Right atrium auricular region (tissue), 2 donors: ENCODE data around the gene SRMS. TPM values are rescaled to one million over a fixed set of nuclear protein-coding genes. Genes with fewer than 3 reads are reported as not detected.

Experiments used
- DNase-seq: peaks from one replicate; pipeline ENCODE4 v3.0.0-alpha.2; 2019; ENCODE audit warnings: low spot score
- H3K27ac ChIP-seq, 2 donors: fragments of 200-600 bp; sonication (generic); 1 replicate in 1 of 2; 2 replicates in 1 of 2; pipeline ENCODE4 v1.5.1; 2016 to 2019
- H3K27me3 ChIP-seq, 2 donors: fragments of 200-600 bp; sonication (generic); one replicate each; pipeline versions ENCODE4 v1.5.1 to v1.6.0; 2017 to 2019
- H3K36me3 ChIP-seq: fragments of 200-600 bp; sonication (generic); one replicate; pipeline ENCODE4 v1.5.1; 2016
- H3K4me1 ChIP-seq, 2 donors: fragments of 200-600 bp; sonication (generic); one replicate each; pipeline versions ENCODE4 v1.5.1 to v1.6.0; 2017 to 2019
- H3K4me3 ChIP-seq, 2 donors: fragments of 200-600 bp; sonication (generic); 1 replicate in 1 of 2; 2 replicates in 1 of 2; pipeline ENCODE4 v1.5.1; 2017 to 2019; ENCODE audit warnings: mild to moderate bottlenecking in 1 of 2, moderate library complexity in 1 of 2
- H3K9me3 ChIP-seq, 2 donors: fragments of 200-600 bp; sonication (generic); one replicate each; pipeline ENCODE4 v1.5.1; 2019
- total RNA-seq, 2 donors: library from RNA; depleted of rRNA; stranded (reverse); fragments of >200 nt; gene quantifications; one replicate each; pipeline ENCODE4 v1.1.0, GENCODE V29; 2016
- TF ChIP-seq, protein P1 (sequence below), 2 donors: fragments of 200-600 bp; sonication (generic); IDR thresholded peaks; one replicate each; pipeline ENCODE4 v1.5.1; 2019; ENCODE audit warnings: antibody characterized with exemption in 2 of 2

SRMS gene
- total RNA-seq, 2 donors from 2014 or later = not detected

DNA sequence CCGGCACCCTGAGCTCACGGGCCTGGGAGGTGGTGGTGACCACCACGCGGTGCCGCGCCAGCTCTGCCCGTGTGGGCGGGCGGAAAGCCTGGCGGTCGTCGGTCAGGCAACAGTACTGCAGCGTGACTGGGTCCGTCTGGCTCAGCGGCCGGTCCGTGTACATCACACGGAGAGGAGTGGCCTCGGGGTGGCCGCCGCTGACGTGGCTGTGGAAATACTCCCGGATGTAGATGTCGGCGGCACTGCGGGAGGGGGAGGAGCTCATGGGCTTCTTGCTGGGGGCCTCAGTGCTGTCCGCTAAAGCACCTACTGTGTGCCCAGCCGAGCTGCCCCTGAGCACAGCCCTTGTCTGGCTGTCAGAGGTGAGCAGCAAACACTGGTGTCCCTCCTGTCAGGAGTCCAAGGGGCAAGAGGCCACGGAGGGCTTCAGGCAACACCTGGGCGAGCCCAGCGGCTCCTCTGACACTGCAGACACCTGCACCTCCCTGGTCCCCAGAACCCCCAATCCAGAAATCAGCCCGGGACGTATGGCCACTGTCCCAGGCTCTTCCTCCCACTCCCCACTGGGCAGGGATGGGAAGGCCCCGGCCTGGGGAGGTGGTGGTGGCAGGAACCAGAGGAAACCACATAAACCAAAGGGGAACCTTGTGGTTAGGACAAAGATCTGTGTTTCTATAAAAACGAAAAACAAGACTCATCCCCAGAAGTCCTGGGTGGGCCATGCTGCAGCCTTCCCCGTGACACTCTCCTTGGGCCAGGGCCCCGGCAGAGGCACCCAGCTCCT, 20.0 kb upstream of the SRMS start:
- Histone ChIP-seq H3K9me3 (no peaks in the 10 kb centered on the region), H3K27ac (no peak overlapping the region), H3K36me3 (peaks cover 40% of the 10 kb centered on the region), H3K27me3 (no peaks in the 10 kb centered on the region), H3K4me3 (no peak overlapping the region), H3K4me1 (no peaks in the 10 kb centered on the region)
- TF ChIP-seq, protein P1, sequence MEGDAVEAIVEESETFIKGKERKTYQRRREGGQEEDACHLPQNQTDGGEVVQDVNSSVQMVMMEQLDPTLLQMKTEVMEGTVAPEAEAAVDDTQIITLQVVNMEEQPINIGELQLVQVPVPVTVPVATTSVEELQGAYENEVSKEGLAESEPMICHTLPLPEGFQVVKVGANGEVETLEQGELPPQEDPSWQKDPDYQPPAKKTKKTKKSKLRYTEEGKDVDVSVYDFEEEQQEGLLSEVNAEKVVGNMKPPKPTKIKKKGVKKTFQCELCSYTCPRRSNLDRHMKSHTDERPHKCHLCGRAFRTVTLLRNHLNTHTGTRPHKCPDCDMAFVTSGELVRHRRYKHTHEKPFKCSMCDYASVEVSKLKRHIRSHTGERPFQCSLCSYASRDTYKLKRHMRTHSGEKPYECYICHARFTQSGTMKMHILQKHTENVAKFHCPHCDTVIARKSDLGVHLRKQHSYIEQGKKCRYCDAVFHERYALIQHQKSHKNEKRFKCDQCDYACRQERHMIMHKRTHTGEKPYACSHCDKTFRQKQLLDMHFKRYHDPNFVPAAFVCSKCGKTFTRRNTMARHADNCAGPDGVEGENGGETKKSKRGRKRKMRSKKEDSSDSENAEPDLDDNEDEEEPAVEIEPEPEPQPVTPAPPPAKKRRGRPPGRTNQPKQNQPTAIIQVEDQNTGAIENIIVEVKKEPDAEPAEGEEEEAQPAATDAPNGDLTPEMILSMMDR (IDR thresholded peaks at IDR 0.05) = no peak
- no peak for DNase-seq

DNA sequence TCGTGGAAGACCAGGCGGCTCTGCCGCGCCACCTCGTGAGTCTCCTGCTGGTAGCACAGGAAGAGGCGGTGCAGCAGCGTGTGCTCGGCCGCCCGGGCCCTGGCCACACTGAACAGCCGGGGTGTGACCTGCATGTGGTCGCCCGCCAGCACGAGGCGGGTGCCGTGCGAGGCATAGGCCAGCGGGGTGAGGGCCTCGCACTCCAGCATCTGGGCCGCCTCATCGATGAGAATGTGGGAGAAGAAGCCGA, 19.5 kb upstream of the SRMS start:
- no peaks in the 10 kb centered on the region for H3K27me3 ChIP-seq
- no peaks in the 10 kb centered on the region for H3K9me3 ChIP-seq
- no peak overlapping the region for H3K4me3 ChIP-seq
- no peaks in the 10 kb centered on the region for H3K4me1 ChIP-seq
- no peak for DNase-seq
- no peak overlapping the region for H3K27ac ChIP-seq
- peaks cover 40% of the 10 kb centered on the region for H3K36me3 ChIP-seq
- TF ChIP-seq, protein P1 (IDR thresholded peaks at IDR 0.05) = no peak

DNA sequence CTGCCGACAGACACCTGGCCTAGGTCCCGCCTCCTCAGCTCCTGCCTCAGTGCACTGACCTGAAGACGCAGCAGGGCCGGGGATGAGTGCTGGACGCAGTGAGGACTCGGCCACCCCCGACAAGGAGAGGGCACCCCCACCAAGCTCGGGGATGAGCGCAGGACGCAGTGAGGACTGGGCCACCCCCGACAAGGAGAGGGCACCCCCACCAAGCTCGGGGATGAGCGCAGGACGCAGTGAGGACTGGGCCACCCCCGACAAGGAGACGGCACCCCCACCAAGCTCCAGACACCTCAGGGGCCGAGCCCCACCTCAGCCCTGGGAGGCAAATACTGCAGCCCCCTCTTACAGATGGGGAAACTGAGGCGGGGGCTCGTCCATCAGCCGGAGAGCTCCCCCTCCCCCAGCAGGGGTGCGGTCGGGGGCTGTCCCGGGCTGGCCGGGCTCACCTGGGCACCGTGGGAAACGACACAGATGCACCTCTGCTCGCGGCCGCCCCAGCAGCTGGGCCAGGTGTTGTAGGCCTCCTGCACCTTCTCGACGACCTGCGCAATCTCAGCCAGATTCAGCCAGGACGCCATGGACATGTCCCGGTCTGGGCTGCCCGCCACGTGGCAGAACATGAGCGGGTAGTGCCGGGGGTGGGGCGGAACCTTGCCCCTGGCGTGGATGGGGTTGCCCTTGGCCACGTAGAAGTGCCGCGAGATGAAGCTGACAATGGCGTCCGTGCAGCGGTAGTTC, 19.0 kb upstream of the SRMS start:
- Histone ChIP-seq H3K4me3 (no peak overlapping the region), H3K4me1 (no peaks in the 10 kb centered on the region), H3K36me3 (peaks cover 43% of the 10 kb centered on the region), H3K27me3 (no peaks in the 10 kb centered on the region), H3K9me3 (no peaks in the 10 kb centered on the region), H3K27ac (no peak overlapping the region)
- no peak for DNase-seq
- TF ChIP-seq, protein P1 (IDR thresholded peaks at IDR 0.05) = no peak

DNA sequence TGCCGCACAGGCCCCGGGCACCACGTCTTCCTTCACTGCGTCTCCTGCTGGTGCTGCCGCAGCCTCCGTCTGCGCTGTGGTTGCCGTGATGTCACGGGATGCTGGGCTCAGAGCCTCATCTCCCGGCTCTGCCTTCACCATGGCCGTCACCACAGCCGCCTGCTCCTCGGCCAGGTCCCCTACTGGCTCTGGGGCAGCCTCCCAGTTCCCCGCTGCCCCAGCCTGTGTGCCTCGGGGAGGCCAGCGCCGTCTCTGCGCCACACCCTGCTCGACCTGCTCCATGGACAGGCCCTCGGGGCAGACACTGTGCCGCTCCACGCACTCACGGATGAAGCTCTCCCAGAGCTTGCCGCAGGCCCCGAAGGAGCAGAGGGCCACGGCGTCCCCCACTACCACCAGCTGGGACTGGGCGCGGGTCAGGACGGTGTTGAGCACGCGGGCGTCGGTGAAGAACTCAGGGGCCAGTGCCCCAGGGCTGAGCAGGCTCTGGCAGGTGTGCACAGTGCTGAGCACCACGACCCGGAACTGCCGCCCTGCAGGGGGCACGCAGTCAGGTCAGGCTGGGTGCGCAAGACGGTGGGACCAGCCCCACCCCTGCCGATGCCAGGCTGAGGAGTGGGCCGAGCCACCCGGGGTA, 18.3 kb upstream of the SRMS start:
- Histone ChIP-seq H3K36me3 (peaks cover 50% of the 10 kb centered on the region), H3K9me3 (no peaks in the 10 kb centered on the region), H3K27me3 (no peaks in the 10 kb centered on the region), H3K4me3 (no peak overlapping the region), H3K27ac (no peak overlapping the region), H3K4me1 (no peaks in the 10 kb centered on the region)
- no peak for DNase-seq
- TF ChIP-seq, protein P1 (IDR thresholded peaks at IDR 0.05) = no peak

DNA sequence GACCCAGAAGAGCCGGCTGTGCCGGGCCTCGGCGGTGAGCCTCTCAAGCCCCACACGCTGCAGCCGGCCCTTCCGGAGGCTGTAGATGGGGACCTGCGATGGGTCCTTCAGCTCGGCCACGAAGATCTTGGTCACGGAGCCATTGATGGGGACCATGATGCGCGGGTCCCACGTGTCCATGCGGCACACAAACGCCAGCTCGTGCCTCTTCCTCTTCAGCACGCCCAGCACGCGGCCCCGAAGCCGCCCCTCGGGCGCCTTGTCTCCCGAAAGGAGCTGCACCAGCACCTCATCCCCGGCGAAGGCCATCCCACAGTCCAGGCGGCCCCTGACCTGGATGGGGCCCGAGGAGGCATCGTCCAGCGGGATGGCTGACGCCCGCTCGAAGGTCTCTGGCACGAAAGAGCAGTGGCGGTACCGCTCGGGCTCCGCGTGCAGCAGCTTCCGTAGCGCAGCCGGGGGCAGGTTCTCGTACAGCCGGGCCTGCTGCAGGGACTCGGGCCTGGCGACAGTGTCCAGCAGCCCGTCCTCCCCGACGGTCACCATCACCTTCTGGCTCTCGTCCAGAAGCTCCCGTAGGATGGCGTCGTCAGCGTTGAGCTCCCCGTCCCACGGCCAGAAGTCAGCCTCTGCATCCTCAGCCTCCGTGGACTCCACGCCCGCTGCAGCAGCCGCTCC, 17.6 kb upstream of the SRMS start:
- no peak overlapping the region for H3K27ac ChIP-seq
- no peak overlapping the region for H3K4me3 ChIP-seq
- H3K9me3 ChIP-seq = no peaks in the 10 kb centered on the region
- no peaks in the 10 kb centered on the region for H3K27me3 ChIP-seq
- H3K4me1 ChIP-seq = no peaks in the 10 kb centered on the region
- TF ChIP-seq, protein P1 (IDR thresholded peaks at IDR 0.05) = no peak
- DNase-seq = no peak
- H3K36me3 ChIP-seq = peaks cover 57% of the 10 kb centered on the region
